HepG2 (cell line): ENCODE measurements around the gene ZNF28. TPM values are rescaled to one million over a fixed set of nuclear protein-coding genes. Genes with fewer than 3 reads are reported as not detected.

Experiments
- ATAC-seq: fragments of 200-7000 bp; cut with Tn5 transposase; 3 replicates; pipeline ENCODE4 v1.9.1; 2020; ENCODE audit warnings: mild to moderate bottlenecking, moderate library complexity
- BruUV-seq: library from RNA; stranded (reverse); fragments of 400-500 nt; replicated peaks from 2 replicates; lab custom pipeline; 2021; lab: Mats Ljungman, UMichigan
- CTCF ChIA-PET: fragments of 300-600 bp; formaldehyde crosslinking; extraction: SDS; loops from one replicate; lab custom pipeline; 2021; ENCODE audit warnings: low total read pairs, inconsistent platforms, low intra/inter-chr PET ratio; lab: Yijun Ruan, JAX
- POLR2A ChIA-PET: fragments of 350-600 bp; sonication (Branson Sonifier 250); formaldehyde crosslinking; loops from one replicate; lab custom pipeline; 2020; ENCODE audit warnings: antibody characterized with exemption, inconsistent platforms; lab: Yijun Ruan, JAX
- DNase-seq: peaks from one replicate; pipeline ENCODE4 v3.0.0-alpha.2; 2015; ENCODE audit warnings: low spot score
- FAIRE-seq: peaks from 3 replicates; lab custom pipeline; 2011; peaks lifted over from hg19 to GRCh38; lab: Jason Lieb, UNC
- H2AFZ ChIP-seq: one replicate; pipeline ENCODE4 v1.6.1; 2011; ENCODE audit warnings: low read length, inconsistent platforms
- H3K27ac ChIP-seq: fragments of 300-600 bp; 3 replicates; pipeline ENCODE4 v1.8.0; 2011; ENCODE audit warnings: mixed run types, mild to moderate bottlenecking, mixed read lengths, low read length, inconsistent platforms; ENCODE audit not compliant: insufficient read depth; ENCODE audit errors: extremely low read length
- H3K27me3 ChIP-seq, 2 experiments: fragments of 200-600 bp in 1 of 2; 2 replicates in 1 of 2; 3 replicates in 1 of 2; pipeline versions ENCODE4 v1.6.0 to v1.8.0; 2011; ENCODE audit warnings: low read length in 2 of 2, mild to moderate bottlenecking in 2 of 2, moderate library complexity in 2 of 2, inconsistent platforms in 1 of 2; ENCODE audit not compliant: insufficient read depth in 2 of 2, control insufficient read depth in 1 of 2
- H3K36me3 ChIP-seq, 2 experiments: fragments of 200-600 bp in 1 of 2; replicated peaks in 1 of 2; 2 replicates in 1 of 2; 3 replicates in 1 of 2; pipeline versions ENCODE4 v1.5.1 to v1.8.0; 2011; ENCODE audit warnings: low read length in 2 of 2, inconsistent platforms in 1 of 2; ENCODE audit not compliant: insufficient read depth in 2 of 2, control insufficient read depth in 1 of 2
- H3K4me1 ChIP-seq: 2 replicates; pipeline ENCODE4 v1.5.1; 2012; ENCODE audit warnings: low read length, inconsistent platforms; ENCODE audit not compliant: insufficient read depth
- H3K4me2 ChIP-seq: 2 replicates; pipeline ENCODE4 v1.6.0; 2011; ENCODE audit warnings: low read depth, low read length, inconsistent platforms
- H3K4me3 ChIP-seq, 3 experiments: fragments of 200-600 bp in 1 of 3; sonication (generic), shearing (Covaris generic) in 1 of 3; replicated peaks in 1 of 3; 2 replicates each; pipeline ENCODE4 v1.5.1; 2011 to 2016; ENCODE audit warnings: low read length in 3 of 3, inconsistent platforms in 2 of 3, low read depth in 2 of 3, mild to moderate bottlenecking in 2 of 3, control low read depth in 1 of 3, mixed read lengths in 1 of 3; ENCODE audit not compliant: insufficient read depth in 1 of 3
- H3K79me2 ChIP-seq: one replicate; pipeline ENCODE4 v1.6.1; 2011; ENCODE audit warnings: low read length, inconsistent platforms; ENCODE audit not compliant: insufficient read depth
- H3K9ac ChIP-seq: 2 replicates; pipeline ENCODE4 v1.6.0; 2011; ENCODE audit warnings: mild to moderate bottlenecking, low read depth, low read length, inconsistent platforms; ENCODE audit not compliant: insufficient read depth
- H3K9me3 ChIP-seq: 2 replicates; pipeline ENCODE4 v1.5.1; 2012; ENCODE audit warnings: mild to moderate bottlenecking, low read length
- H4K20me1 ChIP-seq: 2 replicates; pipeline ENCODE4 v1.6.0; 2011; ENCODE audit warnings: inconsistent platforms, mild to moderate bottlenecking, low read length, moderate library complexity; ENCODE audit not compliant: insufficient read depth
- ARNT2 ChIP-seq: sonication (generic); formaldehyde crosslinking; IDR thresholded peaks from 2 replicates; pipeline ENCODE4 v1.8.0; 2022; ENCODE audit warnings: mild to moderate bottlenecking, low read depth, missing genetic modification reagents, moderate library complexity
- HINFP ChIP-seq: sonication (generic); formaldehyde crosslinking; IDR thresholded peaks from 2 replicates; pipeline ENCODE4 v1.4.0; 2020; ENCODE audit warnings: low read depth, mild to moderate bottlenecking, missing genetic modification reagents
- MTF1 ChIP-seq: sonication (generic); formaldehyde crosslinking; IDR thresholded peaks from 2 replicates; pipeline ENCODE4 v1.5.0; 2020; ENCODE audit warnings: missing genetic modification reagents
- PAWR ChIP-seq: sonication (generic); formaldehyde crosslinking; IDR thresholded peaks from 2 replicates; pipeline ENCODE4 v1.4.0; 2020; ENCODE audit warnings: missing genetic modification reagents, mild to moderate bottlenecking, borderline replicate concordance
- PLSCR1 ChIP-seq: sonication (generic); formaldehyde crosslinking; IDR thresholded peaks from 2 replicates; pipeline ENCODE4 v1.5.0; 2020; ENCODE audit warnings: missing genetic modification reagents, mild to moderate bottlenecking, borderline replicate concordance
- RXRB ChIP-seq: IDR thresholded peaks from 2 replicates; pipeline ENCODE4 v1.6.1; 2016; ENCODE audit warnings: borderline replicate concordance, missing genetic modification reagents, missing compliant biosample characterization
- SOX5 ChIP-seq: IDR thresholded peaks from 2 replicates; pipeline ENCODE4 v1.6.1; 2016; ENCODE audit warnings: borderline replicate concordance
- THAP9 ChIP-seq: sonication (generic); formaldehyde crosslinking; IDR thresholded peaks from 2 replicates; pipeline ENCODE4; 2020; ENCODE audit warnings: missing genetic modification reagents, mild to moderate bottlenecking, borderline replicate concordance
- TRAFD1 ChIP-seq: sonication (generic); formaldehyde crosslinking; IDR thresholded peaks from 2 replicates; pipeline ENCODE4 v1.5.1; 2020; ENCODE audit warnings: missing genetic modification reagents, mild to moderate bottlenecking, borderline replicate concordance
- ZMYM4 ChIP-seq: sonication (generic); formaldehyde crosslinking; IDR thresholded peaks from 2 replicates; pipeline ENCODE4 v1.8.1; 2023; ENCODE audit warnings: mild to moderate bottlenecking, missing genetic modification reagents
- ZNF160 ChIP-seq: sonication (generic); formaldehyde crosslinking; IDR thresholded peaks from 2 replicates; pipeline ENCODE4 v1.8.0; 2022; ENCODE audit warnings: mild to moderate bottlenecking, inconsistent platforms, missing genetic modification reagents
- ZNF30 ChIP-seq: sonication (generic); formaldehyde crosslinking; IDR thresholded peaks from 2 replicates; pipeline ENCODE4 v1.5.0; 2020; ENCODE audit warnings: mild to moderate bottlenecking, missing genetic modification reagents
- ZNF691 ChIP-seq: sonication (generic); formaldehyde crosslinking; IDR thresholded peaks from 2 replicates; pipeline ENCODE4 v1.4.0; 2020; ENCODE audit warnings: missing genetic modification reagents, low read depth, mild to moderate bottlenecking, borderline replicate concordance
- ZNF761 ChIP-seq: sonication (generic); formaldehyde crosslinking; conservative IDR thresholded peaks from 2 replicates; pipeline ENCODE4 v1.4.0; 2020; ENCODE audit warnings: mild to moderate bottlenecking, missing genetic modification reagents
- WGBS: methylation state at CpG from one replicate; pipeline ENCODE4 v1.1.6; 2017; ENCODE audit warnings: low lambda C conversion rate; 5-methylcytosine and 5-hydroxymethylcytosine counted together
- in situ Hi-C: cut with HindIII; loops from 2 replicates; pipeline ENCODE4 v1.10.0; 2017; ENCODE audit warnings: low pct_unique_long_range_greater_than_20kb; ENCODE audit not compliant: extremely low pct_ligation_motif_present
- intact Hi-C: fragments of 100-400 bp; cut with micrococcal nuclease; formaldehyde crosslinking; loops from one replicate; pipeline ENCODE4 v1.10.0; 2022; ENCODE audit not compliant: unreplicated experiment
- polyA plus RNA-seq, 8 experiments: library from polyadenylated mRNA; depleted of rRNA in 3 of 8; stranded (reverse) in 7 of 8; unstranded in 1 of 8; fragments of >200 nt; fragmentation: Illumina TruSeq in 4 of 8; extraction: Trizol in 4 of 8; gene quantifications; 2 replicates each; pipeline versions ENCODE4 v1.2.1 to v1.2.3, GENCODE V29; 2011 to 2016; ENCODE audit warnings: low read depth in 4 of 8, missing spikeins in 1 of 8, mixed read lengths in 1 of 8; ENCODE audit not compliant: insufficient read depth in 1 of 8
- total RNA-seq, 5 experiments: library from RNA; depleted of rRNA; stranded (reverse); fragments of >200 nt; fragmentation: Illumina TruSeq; extraction: Trizol; gene quantifications; 2 replicates each; pipeline ENCODE4 v1.2.3, GENCODE V29; 2016; ENCODE audit warnings: low read depth in 1 of 5

The ZNF28 gene
- total and polyA plus RNA-seq, 2 of the 13 experiments (the other 11 are each of a cell fraction or from before 2014, with no cell fraction given), result 5.0 to 16.0 TPM

- WGBS, result 71% methylated on average over 5 of the region's 5 CpGs
- CTCF ChIA-PET, result no interaction called here
- H3K9me3 ChIP-seq, result peaks cover 19% of the 10 kb centered on the region; the same call in 1 of the 2 replicates
- H3K27ac ChIP-seq, result no peak overlapping the region
- no peak for DNase-seq
- no peaks in the 10 kb centered on the region for H4K20me1 ChIP-seq
- no peak for ATAC-seq
- POLR2A ChIA-PET, result no interaction called here
- H3K27me3 ChIP-seq, result no peaks in the 10 kb centered on the region; a peak in 1 of 5 replicates
- peaks cover 17% of the 10 kb centered on the region for H3K4me1 ChIP-seq
- intact Hi-C loops, result no loop called here
- in situ Hi-C loops, result no loop called here
- H3K4me2 ChIP-seq, result no peak overlapping the region
- BruUV-seq, result no TSS peak
- H3K4me3 ChIP-seq, result no peak overlapping the region
- no peak overlapping the region for H3K9ac ChIP-seq
- H3K79me2 ChIP-seq, result no peaks in the 10 kb centered on the region
- TF ChIP-seq ZMYM4, result no peak
- TF ChIP-seq TRAFD1 (CRISPR knock-in tag), result no peak
- TF ChIP-seq ZNF30 (CRISPR knock-in tag), result no peak
- TF ChIP-seq SOX5 (CRISPR knock-in tag), result no peak
- TF ChIP-seq MTF1 (CRISPR knock-in tag), result no peak
- no peak for TF ChIP-seq PLSCR1 (CRISPR knock-in tag)
- TF ChIP-seq HINFP (CRISPR knock-in tag), result no peak
- TF ChIP-seq ZNF761 (CRISPR knock-in tag), result no peak
- no peak for TF ChIP-seq THAP9 (CRISPR knock-in tag)
- TF ChIP-seq RXRB, result no peak
- TF ChIP-seq ZNF691, result no peak
- no peak for TF ChIP-seq ARNT2 (CRISPR knock-in tag)
- TF ChIP-seq PAWR (CRISPR knock-in tag), result no peak
- TF ChIP-seq ZNF160 (CRISPR knock-in tag), result no peak
- no peaks in the 10 kb centered on the region for H3K36me3 ChIP-seq
- no peak overlapping the region for H2AFZ ChIP-seq
- no peak for FAIRE-seq
Observed at GRCh38 chr19:52825765-52826164, 4.3 kb upstream of the ZNF28 start.
